ENCODE data around the gene NEK10. TPM values are rescaled to one million over a fixed set of nuclear protein-coding genes. Genes with fewer than 3 reads are reported as not detected.

The NEK10 gene
- total and polyA plus RNA-seq, 2 of the 4 experiments (the other 2 are of a cell fraction): 2.2 to 6.6 TPM

DNA sequence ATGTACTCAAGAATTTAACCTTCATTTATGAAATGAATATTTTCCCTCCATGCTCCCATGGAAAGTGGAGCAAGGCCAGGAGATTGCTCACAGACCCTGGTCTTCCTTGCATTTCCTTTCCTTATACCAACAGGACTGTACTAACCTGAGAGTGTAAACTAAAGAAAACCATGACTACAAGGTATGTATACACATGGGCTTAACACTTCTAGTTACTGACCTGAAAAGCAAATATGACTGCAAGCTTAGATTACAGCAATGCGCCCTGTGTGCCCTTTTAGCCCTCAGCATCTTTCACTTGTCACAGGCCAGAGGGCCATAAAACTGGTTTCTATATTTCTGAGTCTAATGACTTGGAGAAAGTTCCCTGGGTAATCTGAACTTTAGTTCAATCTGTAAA, 52.1 kb downstream of the NEK10 start:
- no peaks in the 10 kb centered on the region for H3K36me3 ChIP-seq (ENCODE audit: control insufficient read depth, insufficient read depth, low read length)
- DNase-seq (no peak), ATAC-seq (ENCODE audit: low read depth) (no peak)
- in situ Hi-C loops (cut with MboI; ENCODE audit: low sequenced_read_pairs): loop anchor here (10.0 kb wide), 1 partner anchor 368 kb away; no protein-coding TSS in a partner anchor
- H2AK9ac ChIP-seq (replicated peaks; ENCODE audit: low read depth, low read length, poor library complexity): no peak overlapping the region
- ChIA-PET CTCF (no interaction called here), POLR2A (ENCODE audit: unreplicated experiment) (no interaction called here)
- no peak overlapping the region for H4K8ac ChIP-seq (ENCODE audit: low read depth in 2 of 2, low read length in 2 of 2)
- H3K9me1 ChIP-seq (ENCODE audit: insufficient read depth, low read length): no peaks in the 10 kb centered on the region
- no peak overlapping the region for H3K27ac ChIP-seq (ENCODE audit: insufficient read depth, low read length)
- H3K4me1 ChIP-seq (ENCODE audit: control insufficient read depth, insufficient read depth, low read length): peaks cover 2% of the 10 kb centered on the region
- H3K14ac ChIP-seq (replicated peaks; ENCODE audit: low read depth, low read length): no peak overlapping the region
- BruUV-seq (replicated peaks): no TSS peak
- intact Hi-C loops (cut with micrococcal nuclease): no loop called here
- no peak overlapping the region for H2BK5ac ChIP-seq (ENCODE audit: low read depth, low read length, poor library complexity, severe bottlenecking)
- H2BK15ac ChIP-seq (ENCODE audit: low read depth, low read length): no peak overlapping the region
- H3K27me3 ChIP-seq (ENCODE audit: control insufficient read depth, insufficient read depth, low read length): no peaks in the 10 kb centered on the region
- no peak overlapping the region for H2AK5ac ChIP-seq (ENCODE audit: low read depth, low read length)
- no peak overlapping the region for H3K4me3 ChIP-seq (ENCODE audit: insufficient read depth, low read depth, low read length)
- H2AFZ ChIP-seq (replicated peaks; ENCODE audit: low read length, poor library complexity): no peak overlapping the region
- H4K5ac ChIP-seq (ENCODE audit: low read depth, low read length): no peak overlapping the region
- H3K4me2 ChIP-seq (ENCODE audit: low read depth, low read length): no peak overlapping the region
- TF ChIP-seq, protein P1, sequence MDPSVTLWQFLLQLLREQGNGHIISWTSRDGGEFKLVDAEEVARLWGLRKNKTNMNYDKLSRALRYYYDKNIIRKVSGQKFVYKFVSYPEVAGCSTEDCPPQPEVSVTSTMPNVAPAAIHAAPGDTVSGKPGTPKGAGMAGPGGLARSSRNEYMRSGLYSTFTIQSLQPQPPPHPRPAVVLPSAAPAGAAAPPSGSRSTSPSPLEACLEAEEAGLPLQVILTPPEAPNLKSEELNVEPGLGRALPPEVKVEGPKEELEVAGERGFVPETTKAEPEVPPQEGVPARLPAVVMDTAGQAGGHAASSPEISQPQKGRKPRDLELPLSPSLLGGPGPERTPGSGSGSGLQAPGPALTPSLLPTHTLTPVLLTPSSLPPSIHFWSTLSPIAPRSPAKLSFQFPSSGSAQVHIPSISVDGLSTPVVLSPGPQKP (IDR thresholded peaks at IDR 0.05; ENCODE audit: borderline replicate concordance, low read depth, low read length): no peak
- TF ChIP-seq, protein P2, sequence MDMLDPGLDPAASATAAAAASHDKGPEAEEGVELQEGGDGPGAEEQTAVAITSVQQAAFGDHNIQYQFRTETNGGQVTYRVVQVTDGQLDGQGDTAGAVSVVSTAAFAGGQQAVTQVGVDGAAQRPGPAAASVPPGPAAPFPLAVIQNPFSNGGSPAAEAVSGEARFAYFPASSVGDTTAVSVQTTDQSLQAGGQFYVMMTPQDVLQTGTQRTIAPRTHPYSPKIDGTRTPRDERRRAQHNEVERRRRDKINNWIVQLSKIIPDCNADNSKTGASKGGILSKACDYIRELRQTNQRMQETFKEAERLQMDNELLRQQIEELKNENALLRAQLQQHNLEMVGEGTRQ (IDR thresholded peaks at IDR 0.05; ENCODE audit: low read depth, low read length): no peak
- TF ChIP-seq NFE2L2 (IDR thresholded peaks at IDR 0.05; ENCODE audit: low read depth, low read length) (no peak), RFX5 (IDR thresholded peaks at IDR 0.05; ENCODE audit: low read depth, low read length) (no peak), BHLHE40 (IDR thresholded peaks at IDR 0.05; ENCODE audit: low read depth, low read length) (no peak), MAZ (IDR thresholded peaks at IDR 0.05; ENCODE audit: borderline replicate concordance, low read depth, low read length) (no peak), RAD21 (IDR thresholded peaks at IDR 0.05; ENCODE audit: low read length) (no peak)
- H4K20me1 ChIP-seq (ENCODE audit: insufficient read depth, low read length): no peaks in the 10 kb centered on the region
- dilution Hi-C loops (cut with HindIII; ENCODE audit: low sequenced_read_pairs, unreplicated experiment): no loop called here
- no CpG with 5 or more reads among the region's 1 CpG for WGBS, 2 experiments (ENCODE audit: extremely low coverage in 2 of 2, insufficient read length in 1 of 2)
- no peaks in the 10 kb centered on the region for H3K9me3 ChIP-seq (ENCODE audit: control insufficient read depth, insufficient read depth, low read length)
- H4K91ac ChIP-seq (ENCODE audit: insufficient read depth, low read depth, low read length): no peak overlapping the region
- H3K4ac ChIP-seq (ENCODE audit: low read depth, low read length): no peak overlapping the region
- no peak overlapping the region for H2BK20ac ChIP-seq (ENCODE audit: low read depth, low read length)
- no peaks in the 10 kb centered on the region for H3K79me1 ChIP-seq (ENCODE audit: low read depth in 1 of 2, low read length in 2 of 2)
- no peak overlapping the region for H3K56ac ChIP-seq (ENCODE audit: extremely low read depth, insufficient read depth, low read length)
- no peak overlapping the region for H3K18ac ChIP-seq (ENCODE audit: low read depth, low read length)
- no peak overlapping the region for H3K23ac ChIP-seq (ENCODE audit: low read depth, low read length)
- no peak overlapping the region; the same call in 1 of the 2 replicates for H2BK120ac ChIP-seq (ENCODE audit: low read depth, low read length)
- H3K9ac ChIP-seq (ENCODE audit: low read depth, low read length): no peak overlapping the region
